PFSK-1 (cell line): ENCODE results near the gene SVOPL.

Source experiments
- POLR2AphosphoS5 ChIP-seq: IDR thresholded peaks from 2 replicates; pipeline ENCODE4 v1.6.1; 2012; ENCODE audit warnings: low read depth, mild to moderate bottlenecking, control low read depth, low read length, moderate library complexity
- SIN3A ChIP-seq: IDR thresholded peaks from 2 replicates; pipeline ENCODE4 v1.6.1; 2012; ENCODE audit warnings: mild to moderate bottlenecking, low read length, moderate library complexity, borderline replicate concordance; ENCODE audit not compliant: insufficient read depth
- TAF1 ChIP-seq: IDR thresholded peaks from 2 replicates; pipeline ENCODE4 v1.6.1; 2012; ENCODE audit warnings: low read length, control low read depth, borderline replicate concordance; ENCODE audit not compliant: insufficient read depth
- TF ChIP-seq, protein P1 (sequence below), 2 experiments: IDR thresholded peaks; 2 replicates each; pipeline versions ENCODE4 v1.6.1 to v1.8.0; 2011 to 2012; ENCODE audit warnings: low read depth in 2 of 2, low read length in 2 of 2, control low read depth in 1 of 2, inconsistent platforms in 1 of 2, mild to moderate bottlenecking in 1 of 2, moderate library complexity in 1 of 2; ENCODE audit not compliant: insufficient read depth in 1 of 2

DNA sequence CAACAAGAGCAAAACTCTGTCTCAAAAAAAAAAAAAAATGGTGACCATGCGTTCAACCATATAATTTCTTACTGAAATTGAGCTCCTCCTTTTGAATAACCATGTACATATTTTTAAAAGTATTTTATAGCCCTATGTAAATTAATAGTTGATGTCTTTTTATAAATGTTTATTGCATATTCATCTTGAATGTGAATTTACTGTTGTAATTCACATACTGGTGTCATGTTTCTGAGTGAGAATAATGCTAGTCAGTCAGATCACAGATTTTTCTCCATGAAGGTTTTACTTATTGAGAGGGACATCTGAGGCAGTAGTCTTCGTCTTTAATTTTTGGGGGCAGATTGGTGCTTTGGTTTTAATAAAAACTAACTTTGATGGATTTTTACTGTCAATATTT lies 112.2 kb downstream of the SVOPL start:
- TF ChIP-seq TAF1 (no peak), POLR2AphosphoS5 (no peak), SIN3A (no peak)
- TF ChIP-seq, protein P1, sequence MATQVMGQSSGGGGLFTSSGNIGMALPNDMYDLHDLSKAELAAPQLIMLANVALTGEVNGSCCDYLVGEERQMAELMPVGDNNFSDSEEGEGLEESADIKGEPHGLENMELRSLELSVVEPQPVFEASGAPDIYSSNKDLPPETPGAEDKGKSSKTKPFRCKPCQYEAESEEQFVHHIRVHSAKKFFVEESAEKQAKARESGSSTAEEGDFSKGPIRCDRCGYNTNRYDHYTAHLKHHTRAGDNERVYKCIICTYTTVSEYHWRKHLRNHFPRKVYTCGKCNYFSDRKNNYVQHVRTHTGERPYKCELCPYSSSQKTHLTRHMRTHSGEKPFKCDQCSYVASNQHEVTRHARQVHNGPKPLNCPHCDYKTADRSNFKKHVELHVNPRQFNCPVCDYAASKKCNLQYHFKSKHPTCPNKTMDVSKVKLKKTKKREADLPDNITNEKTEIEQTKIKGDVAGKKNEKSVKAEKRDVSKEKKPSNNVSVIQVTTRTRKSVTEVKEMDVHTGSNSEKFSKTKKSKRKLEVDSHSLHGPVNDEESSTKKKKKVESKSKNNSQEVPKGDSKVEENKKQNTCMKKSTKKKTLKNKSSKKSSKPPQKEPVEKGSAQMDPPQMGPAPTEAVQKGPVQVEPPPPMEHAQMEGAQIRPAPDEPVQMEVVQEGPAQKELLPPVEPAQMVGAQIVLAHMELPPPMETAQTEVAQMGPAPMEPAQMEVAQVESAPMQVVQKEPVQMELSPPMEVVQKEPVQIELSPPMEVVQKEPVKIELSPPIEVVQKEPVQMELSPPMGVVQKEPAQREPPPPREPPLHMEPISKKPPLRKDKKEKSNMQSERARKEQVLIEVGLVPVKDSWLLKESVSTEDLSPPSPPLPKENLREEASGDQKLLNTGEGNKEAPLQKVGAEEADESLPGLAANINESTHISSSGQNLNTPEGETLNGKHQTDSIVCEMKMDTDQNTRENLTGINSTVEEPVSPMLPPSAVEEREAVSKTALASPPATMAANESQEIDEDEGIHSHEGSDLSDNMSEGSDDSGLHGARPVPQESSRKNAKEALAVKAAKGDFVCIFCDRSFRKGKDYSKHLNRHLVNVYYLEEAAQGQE (IDR thresholded peaks at IDR 0.05; ENCODE audit: insufficient read depth in 1 of 2, low read depth in 2 of 2, low read length in 2 of 2): no peak
